ENCODE data around the gene RRP1.

The RRP1 gene

GRCh38 chr21:43847301-43847700, 57.9 kb downstream of the RRP1 start:
- DNase-seq: no peak
- intact Hi-C loops (cut with DNase I): no loop called here

- intact Hi-C loops (cut with DNase I): no loop called here
- no peak for DNase-seq
Measured at GRCh38 chr21:43848771-43849170, 59.4 kb downstream of the RRP1 start.

GRCh38 chr21:43849532-43850299, 60.3 kb downstream of the RRP1 start:
- DNase-seq: no peak
- intact Hi-C loops (cut with DNase I): no loop called here

GRCh38 chr21:43850728-43851295, 61.4 kb downstream of the RRP1 start:
- DNase-seq: no peak
- intact Hi-C loops (cut with DNase I): no loop called here

DNA sequence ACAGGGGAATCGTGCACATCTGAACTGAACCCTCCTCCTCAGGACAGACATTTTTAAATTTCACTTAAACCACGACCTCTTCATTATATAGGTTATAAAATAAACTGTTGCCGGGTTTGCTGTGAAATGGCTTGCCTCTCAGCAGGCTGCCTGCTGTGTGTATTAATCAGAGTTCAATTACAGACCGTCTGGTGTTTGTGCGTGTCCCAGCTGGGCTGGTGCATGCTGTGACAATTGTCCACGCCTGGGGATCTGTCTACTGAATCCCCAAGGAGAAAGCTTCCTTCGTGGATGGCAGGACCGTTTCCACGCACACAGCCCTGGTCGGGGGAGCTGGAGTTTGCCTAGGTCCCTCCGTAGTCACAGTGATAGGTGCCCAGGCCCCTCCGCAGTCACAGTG, 62.2 kb downstream of the RRP1 start:
- DNase-seq: no peak
- intact Hi-C loops (cut with DNase I): no loop called here

GRCh38 chr21:43853851-43854772, 64.7 kb downstream of the RRP1 start:
- DNase-seq: peak in 29 of 42 donors; percentile 20 to 74 (median 42)
- intact Hi-C loops (cut with DNase I): no loop called here
